Measurements from ENCODE around the gene PCGF3. TPM values are rescaled to one million over a fixed set of nuclear protein-coding genes. Genes with fewer than 3 reads are reported as not detected.
A peak's percentile ranks its signal among the peaks of the same experiment; 100 is the strongest.
"Not testable (repeated sequence)": the region's sequence is repeated elsewhere in the genome, so short reads cannot be mapped to it uniquely, and the experiment has no call there.

PCGF3 gene
- total RNA-seq, 1 donor from 2014 or later: 64.3 TPM

DNA sequence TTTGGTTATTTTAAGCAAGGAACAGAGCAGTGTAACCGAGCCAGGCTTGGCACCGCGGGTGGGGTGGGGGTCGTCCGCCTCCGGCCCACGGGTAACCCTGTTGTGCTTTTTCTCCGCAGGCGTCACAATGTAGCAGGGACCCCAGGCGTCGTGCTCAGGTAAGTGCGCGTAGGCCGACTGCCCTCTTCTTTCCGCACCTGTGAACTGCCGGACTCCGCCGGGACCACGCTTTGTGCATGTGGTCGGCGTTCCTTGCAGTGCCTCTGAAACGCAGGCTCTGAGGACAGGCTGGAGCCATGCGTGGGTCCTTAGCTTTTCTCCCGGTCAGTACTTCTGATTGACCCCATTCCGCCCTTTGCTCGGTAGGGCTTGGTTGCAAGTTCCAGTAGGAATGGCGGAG is 24.9 kb downstream of the PCGF3 start:
- TF ChIP-seq CTCF (conservative IDR thresholded peaks at IDR 0.05): no peak
- H3K27ac Mint-ChIP-seq: no peak overlapping the region
- H3K9me3 Mint-ChIP-seq: no peaks in the 10 kb centered on the region
- no peak overlapping the region for H3K4me3 Mint-ChIP-seq
- no peak for DNase-seq (ENCODE audit: extremely low spot score, unreplicated experiment)
- peaks cover 8% of the 10 kb centered on the region for H3K4me1 Mint-ChIP-seq (ENCODE audit: unreplicated experiment)
- H3K27me3 Mint-ChIP-seq: no peaks in the 10 kb centered on the region
- H3K36me3 Mint-ChIP-seq: peaks cover 23% of the 10 kb centered on the region

GRCh38 chr4:730946-731904 is 25.6 kb downstream of the PCGF3 start:
- not testable (repeated sequence) for H3K27ac Mint-ChIP-seq; H3K27me3 Mint-ChIP-seq; H3K4me1 Mint-ChIP-seq (ENCODE audit: unreplicated experiment); DNase-seq (ENCODE audit: extremely low spot score, unreplicated experiment); H3K4me3 Mint-ChIP-seq; H3K9me3 Mint-ChIP-seq
- H3K36me3 Mint-ChIP-seq: peaks cover 23% of the 10 kb centered on the region

GRCh38 chr4:731954-732353 is 26.3 kb downstream of the PCGF3 start:
- not testable (repeated sequence) for H3K4me3 Mint-ChIP-seq; DNase-seq (ENCODE audit: extremely low spot score, unreplicated experiment); H3K9me3 Mint-ChIP-seq; H3K4me1 Mint-ChIP-seq (ENCODE audit: unreplicated experiment); H3K27ac Mint-ChIP-seq; H3K27me3 Mint-ChIP-seq
- H3K36me3 Mint-ChIP-seq: peaks cover 23% of the 10 kb centered on the region

GRCh38 chr4:732486-732885 is 26.9 kb downstream of the PCGF3 start:
- DNase-seq (ENCODE audit: extremely low spot score, unreplicated experiment): no peak
- TF ChIP-seq CTCF (conservative IDR thresholded peaks at IDR 0.05): no peak
- H3K9me3 Mint-ChIP-seq: no peaks in the 10 kb centered on the region
- H3K4me1 Mint-ChIP-seq (ENCODE audit: unreplicated experiment): no peaks in the 10 kb centered on the region
- H3K27ac Mint-ChIP-seq: no peak overlapping the region
- peaks cover 23% of the 10 kb centered on the region for H3K36me3 Mint-ChIP-seq
- H3K4me3 Mint-ChIP-seq: no peak overlapping the region
- no peaks in the 10 kb centered on the region for H3K27me3 Mint-ChIP-seq

- no peaks in the 10 kb centered on the region for H3K9me3 Mint-ChIP-seq
- H3K4me1 Mint-ChIP-seq (ENCODE audit: unreplicated experiment): no peaks in the 10 kb centered on the region
- no peak overlapping the region for H3K4me3 Mint-ChIP-seq
- peak overlapping the region; percentile 34 for H3K27ac Mint-ChIP-seq
- H3K36me3 Mint-ChIP-seq: peaks cover 23% of the 10 kb centered on the region
- no peak for DNase-seq (ENCODE audit: extremely low spot score, unreplicated experiment)
- no peaks in the 10 kb centered on the region for H3K27me3 Mint-ChIP-seq
- TF ChIP-seq CTCF (conservative IDR thresholded peaks at IDR 0.05): no peak
Observed at GRCh38 chr4:732911-733630, 27.4 kb downstream of the PCGF3 start.

- Mint-ChIP-seq H3K27ac (peak overlapping the region; percentile 34), H3K4me1 (ENCODE audit: unreplicated experiment) (no peaks in the 10 kb centered on the region), H3K4me3 (no peak overlapping the region), H3K27me3 (no peaks in the 10 kb centered on the region), H3K36me3 (peaks cover 23% of the 10 kb centered on the region), H3K9me3 (no peaks in the 10 kb centered on the region)
- TF ChIP-seq CTCF (conservative IDR thresholded peaks at IDR 0.05): no peak
- DNase-seq (ENCODE audit: extremely low spot score, unreplicated experiment): no peak
Observed at GRCh38 chr4:733631-733980, 28.0 kb downstream of the PCGF3 start.
